K562 (cell line): ENCODE measurements around the gene NAPB. TPM values are rescaled to one million over a fixed set of nuclear protein-coding genes. Genes with fewer than 3 reads are reported as not detected.

Source experiments
- ATAC-seq: fragments of 200-7000 bp; cut with Tn5 transposase; 3 replicates; pipeline ENCODE4 v1.9.1; 2020; ENCODE audit warnings: moderate library complexity
- BruUV-seq: library from RNA; stranded (reverse); fragments of 400-500 nt; replicated peaks from 2 replicates; lab custom pipeline; 2021; lab: Mats Ljungman, UMichigan
- CTCF ChIA-PET: fragments of 300-600 bp; formaldehyde crosslinking; extraction: SDS; loops from one replicate; lab custom pipeline; 2021; ENCODE audit warnings: low intra/inter-chr PET ratio; lab: Yijun Ruan, JAX
- POLR2A ChIA-PET: fragments of 300-600, 350-650 bp; sonication (Branson Sonifier 250); formaldehyde crosslinking; extraction: SDS; loops from one replicate; lab custom pipeline; 2021; ENCODE audit warnings: antibody characterized with exemption, inconsistent platforms; lab: Yijun Ruan, JAX
- DNase-seq, 4 experiments: peaks; one replicate each; pipeline versions ENCODE4 v3.0.0 to v3.0.0-alpha.2; 2011 to 2018; ENCODE audit warnings: low spot score in 3 of 4, mixed read lengths in 3 of 4; ENCODE audit errors: extremely low read depth in 1 of 4
- FAIRE-seq: peaks from 2 replicates; lab custom pipeline; 2011; peaks lifted over from hg19 to GRCh38; lab: Jason Lieb, UNC
- H2AFZ ChIP-seq: 2 replicates; pipeline ENCODE4 v1.6.0; 2011; ENCODE audit warnings: low read depth, low read length, control low read depth, inconsistent platforms
- H3K27ac ChIP-seq: fragments of 200-600 bp; 3 replicates; pipeline ENCODE4 v1.8.0; 2011; ENCODE audit warnings: low read depth, mild to moderate bottlenecking, control low read depth, inconsistent platforms, low read length, moderate library complexity, mixed read lengths; ENCODE audit errors: extremely low read depth
- H3K27me3 ChIP-seq, 2 experiments: fragments of 300-600 bp in 1 of 2; 2 replicates in 1 of 2; 3 replicates in 1 of 2; pipeline versions ENCODE4 v1.6.0 to v1.8.0; 2011; ENCODE audit warnings: inconsistent platforms in 2 of 2, low read length in 2 of 2, mild to moderate bottlenecking in 1 of 2, mixed read lengths in 1 of 2, moderate library complexity in 1 of 2; ENCODE audit not compliant: control insufficient read depth in 2 of 2, insufficient read depth in 2 of 2
- H3K36me3 ChIP-seq: fragments of 300-600 bp; 3 replicates; pipeline ENCODE4 v1.8.0; 2011; ENCODE audit warnings: mild to moderate bottlenecking, low read length, inconsistent platforms; ENCODE audit not compliant: control insufficient read depth, insufficient read depth
- H3K4me1 ChIP-seq, 2 experiments: fragments of 200-600 bp in 1 of 2; replicated peaks in 1 of 2; 2 replicates in 1 of 2; 3 replicates in 1 of 2; pipeline versions ENCODE4 v1.5.1 to v1.8.0; 2011; ENCODE audit warnings: inconsistent platforms in 2 of 2, low read length in 2 of 2, mild to moderate bottlenecking in 1 of 2, mixed read lengths in 1 of 2, moderate library complexity in 1 of 2; ENCODE audit not compliant: control insufficient read depth in 2 of 2, insufficient read depth in 2 of 2
- H3K4me2 ChIP-seq: 2 replicates; pipeline ENCODE4 v1.6.1; 2011; ENCODE audit warnings: low read length, control low read depth, inconsistent platforms, mixed read lengths; ENCODE audit not compliant: insufficient read depth
- H3K4me3 ChIP-seq: fragments of 200-600 bp; sonication (generic), shearing (Covaris generic); 2 replicates; pipeline ENCODE4 v1.5.1; 2016; ENCODE audit warnings: control low read depth, inconsistent platforms
- H3K79me2 ChIP-seq: fragments of 200-600 bp; 3 replicates; pipeline ENCODE4 v1.8.0; 2011; ENCODE audit warnings: low read length, inconsistent platforms; ENCODE audit not compliant: control insufficient read depth, insufficient read depth
- H3K9ac ChIP-seq, 2 experiments: 2 replicates each; pipeline versions ENCODE4 v1.6.0 to v1.6.1; 2011; ENCODE audit warnings: low read depth in 2 of 2, low read length in 2 of 2, control low read depth in 1 of 2, inconsistent platforms in 1 of 2, mild to moderate bottlenecking in 1 of 2, mixed read lengths in 1 of 2; ENCODE audit not compliant: insufficient read depth in 1 of 2
- H3K9me1 ChIP-seq: one replicate; pipeline ENCODE4 v1.6.0; 2011; ENCODE audit warnings: inconsistent platforms, mild to moderate bottlenecking, low read length, moderate library complexity; ENCODE audit not compliant: control insufficient read depth, insufficient read depth
- H3K9me3 ChIP-seq: replicated peaks from 2 replicates; pipeline ENCODE4 v1.5.1; 2011; ENCODE audit warnings: low read depth, low read length, inconsistent platforms; ENCODE audit not compliant: control insufficient read depth, insufficient read depth
- H4K20me1 ChIP-seq: replicated peaks from 2 replicates; pipeline ENCODE4 v1.6.1; 2011; ENCODE audit warnings: low read length, inconsistent platforms, mixed read lengths; ENCODE audit not compliant: control insufficient read depth, insufficient read depth
- SRSF3 ChIP-seq: fragments of 200-400 bp; formaldehyde crosslinking; IDR thresholded peaks from 2 replicates; pipeline ENCODE4 v1.6.1; 2016; ENCODE audit warnings: mild to moderate bottlenecking, low read length, moderate library complexity; ENCODE audit not compliant: insufficient read depth
- TFAP4 ChIP-seq: sonication (generic); formaldehyde crosslinking; IDR thresholded peaks from 2 replicates; pipeline ENCODE4 v1.8.0; 2022; ENCODE audit warnings: missing genetic modification reagents, mild to moderate bottlenecking, moderate library complexity, borderline replicate concordance
- ZNF407 ChIP-seq: fragments of 450-650 bp; IDR thresholded peaks from 2 replicates; pipeline ENCODE4 v1.6.1; 2016; ENCODE audit warnings: low read depth
- ZNF551 ChIP-seq: fragments of 250-450 bp; sonication (Bioruptor Pico); IDR thresholded peaks from 2 replicates; pipeline ENCODE4 v1.5.0; 2021; ENCODE audit warnings: mild to moderate bottlenecking, moderate library complexity
- WGBS: fragments of 100-300 bp; shearing (Covaris generic); methylation state at CpG from one replicate; pipeline ENCODE4 v1.1.6; 2016; ENCODE audit warnings: low coverage, mixed read lengths; ENCODE audit not compliant: insufficient coverage; ENCODE audit errors: missing lambda C conversion rate; 5-methylcytosine and 5-hydroxymethylcytosine counted together
- in situ Hi-C: fragments of 300-500 bp; cut with MboI; formaldehyde crosslinking; loops from 4 replicates; pipeline ENCODE4 v1.15.0; 2018; ENCODE audit warnings: inconsistent platforms, mixed read lengths
- intact Hi-C: fragments of 100-400 bp; cut with micrococcal nuclease; formaldehyde crosslinking; loops from 2 replicates; pipeline ENCODE4 v1.14.2; 2022
- polyA plus RNA-seq, 8 experiments: library from polyadenylated mRNA; depleted of rRNA in 4 of 8; stranded (reverse) in 5 of 8; unstranded in 3 of 8; fragments of >200 nt; fragmentation: Nextera tagmentation in 2 of 8; fragmentation: Illumina TruSeq in 1 of 8; extraction: Ambion mirVana in 2 of 8; extraction: Trizol in 1 of 8; gene quantifications; 2 replicates each; pipeline versions ENCODE4 v1.2.1 to v1.2.3, GENCODE V29; 2011 to 2014; ENCODE audit warnings: inconsistent platforms in 1 of 8, missing spikeins in 1 of 8
- total RNA-seq, 7 experiments: library from RNA; depleted of rRNA in 6 of 7; stranded (reverse); fragments of >200 nt in 6 of 7; fragmentation: Illumina TruSeq in 2 of 7; extraction: Trizol in 2 of 7; gene quantifications; 2 replicates each; pipeline versions ENCODE4 v1.2.1 to v1.2.3, GENCODE V29; 2011 to 2021; ENCODE audit warnings: low replicate concordance in 1 of 7

NAPB gene
- total and polyA plus RNA-seq, 9 of the 15 experiments (the other 6 are each of a cell fraction or from before 2014, with no cell fraction given): 1.4 to 7.7 (median 5.2) TPM

DNA sequence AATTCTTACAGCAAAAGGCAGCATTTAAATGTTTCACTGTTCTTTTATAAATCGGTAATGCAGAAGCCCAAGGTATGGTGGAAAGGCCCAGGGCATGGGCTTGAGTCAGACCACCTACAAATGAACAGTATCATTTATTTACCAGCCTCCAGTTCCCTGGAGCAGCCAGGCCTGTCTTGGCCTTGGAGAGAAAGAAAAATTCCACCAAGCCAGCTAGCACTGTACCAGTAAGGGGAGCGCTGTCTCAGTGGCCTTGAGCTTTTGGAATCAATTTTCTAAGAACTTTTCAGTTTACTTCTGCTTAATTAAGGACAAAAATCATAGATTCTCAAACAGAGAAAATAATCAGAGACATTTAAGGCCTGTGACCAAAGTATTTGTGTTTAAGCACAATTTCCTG is 12.3 kb downstream of the NAPB start:
- intact Hi-C loops: no loop called here
- Histone ChIP-seq H3K9ac (no peak overlapping the region), H3K27me3 (no peaks in the 10 kb centered on the region), H3K79me2 (peaks cover 96% of the 10 kb centered on the region), H3K4me2 (no peak overlapping the region), H2AFZ (no peak overlapping the region), H3K9me1 (no peaks in the 10 kb centered on the region), H3K27ac (no peak overlapping the region), H3K4me1 (peaks cover 0 to 4% of the 10 kb centered on the region in 2 experiments; a peak in 3 of 5 replicates), H3K9me3 (no peaks in the 10 kb centered on the region), H3K4me3 (no peak overlapping the region), H3K36me3 (no peaks in the 10 kb centered on the region), H4K20me1 (no peaks in the 10 kb centered on the region)
- WGBS: 96% methylated on average over 2 of the region's 2 CpGs
- FAIRE-seq (no peak), DNase-seq (no peak), ATAC-seq (no peak)
- ChIA-PET CTCF (no interaction called here), POLR2A (interaction anchor here (2.2 kb wide), 1 partner anchor 11 kb away, joined by 11 read pairs; no protein-coding TSS in a partner anchor)
- BruUV-seq: no TSS peak
- TF ChIP-seq SRSF3 (no peak), ZNF407 (no peak), ZNF551 (no peak), TFAP4 (CRISPR knock-in tag) (no peak)
- in situ Hi-C loops: no loop called here
